GM19023 (cell line): ENCODE measurements around the gene BRWD1.
A peak's percentile ranks its signal among the peaks of the same experiment; 100 is the strongest.

Experiments
- ATAC-seq: cut with Tn5 transposase; IDR thresholded peaks from one replicate; pipeline ENCODE4 v1.9.1; 2021; ENCODE audit warnings: mild to moderate bottlenecking, moderate library complexity; ENCODE audit not compliant: unreplicated experiment

BRWD1 gene

DNA sequence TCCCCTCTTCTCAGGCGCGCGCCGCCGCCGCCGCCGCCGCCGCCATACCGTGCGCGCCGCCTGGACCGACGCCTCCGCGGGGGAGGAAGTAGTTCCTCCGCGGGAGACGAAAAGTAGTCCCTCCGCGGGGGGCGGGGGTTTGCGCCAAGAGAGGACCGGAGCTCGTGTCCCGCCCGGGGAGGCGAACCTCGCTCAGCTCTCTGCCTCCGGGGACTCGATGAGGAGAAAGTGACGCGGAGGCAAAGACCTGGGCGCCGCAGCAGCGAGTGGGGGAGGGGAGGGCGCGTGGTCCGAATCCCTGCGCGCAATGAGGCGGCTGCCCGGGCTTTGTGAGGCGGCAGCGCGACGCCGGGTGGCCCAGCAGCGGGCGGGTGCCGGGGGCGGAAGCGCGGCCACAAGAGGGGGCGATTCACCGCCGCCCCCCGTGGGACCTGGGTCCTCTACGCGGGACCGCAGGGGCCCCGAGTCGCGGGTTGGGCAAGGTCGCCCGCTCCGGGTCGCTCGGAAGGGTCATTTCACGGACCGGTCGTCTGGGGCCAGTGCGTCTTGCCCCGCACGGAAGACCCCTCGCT lies at the start of gene BRWD1:
Gene BRWD1 (minus strand): TSS at position 62 of the 572 bp plus-strand sequence. CDS start 141 bp downstream, outside the sequence.
- peak; percentile 50 for ATAC-seq

- no peak for ATAC-seq
Observed at GRCh38 chr21:39362733-39363132, 49.3 kb upstream of the BRWD1 start.

GRCh38 chr21:39359382-39359781 lies 46.0 kb upstream of the BRWD1 start:
- ATAC-seq = no peak

DNA sequence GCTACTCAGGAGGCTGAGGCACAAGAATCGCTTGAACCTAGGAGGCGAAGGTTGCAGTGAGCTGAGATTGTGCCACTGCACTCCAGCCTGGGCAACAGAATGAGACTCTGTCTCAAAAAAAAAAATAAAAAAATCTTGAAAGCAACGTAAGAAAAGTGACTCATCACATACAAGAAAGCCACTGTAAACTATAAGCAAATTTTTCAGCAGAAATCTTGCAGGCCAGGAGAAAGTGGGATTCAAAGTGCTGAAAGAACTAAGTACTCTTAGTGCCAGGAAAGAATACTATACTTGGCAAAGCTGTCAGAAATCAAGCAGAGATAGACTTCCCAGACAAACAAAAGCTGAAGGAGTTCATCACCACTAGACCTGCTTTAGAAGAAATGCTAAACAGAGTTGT lies 39.9 kb upstream of the BRWD1 start:
- ATAC-seq = no peak

GRCh38 chr21:39350094-39351005 lies 36.9 kb upstream of the BRWD1 start:
- no peak for ATAC-seq

GRCh38 chr21:39349211-39350093 lies 36.0 kb upstream of the BRWD1 start:
- ATAC-seq = peak; percentile 81

DNA sequence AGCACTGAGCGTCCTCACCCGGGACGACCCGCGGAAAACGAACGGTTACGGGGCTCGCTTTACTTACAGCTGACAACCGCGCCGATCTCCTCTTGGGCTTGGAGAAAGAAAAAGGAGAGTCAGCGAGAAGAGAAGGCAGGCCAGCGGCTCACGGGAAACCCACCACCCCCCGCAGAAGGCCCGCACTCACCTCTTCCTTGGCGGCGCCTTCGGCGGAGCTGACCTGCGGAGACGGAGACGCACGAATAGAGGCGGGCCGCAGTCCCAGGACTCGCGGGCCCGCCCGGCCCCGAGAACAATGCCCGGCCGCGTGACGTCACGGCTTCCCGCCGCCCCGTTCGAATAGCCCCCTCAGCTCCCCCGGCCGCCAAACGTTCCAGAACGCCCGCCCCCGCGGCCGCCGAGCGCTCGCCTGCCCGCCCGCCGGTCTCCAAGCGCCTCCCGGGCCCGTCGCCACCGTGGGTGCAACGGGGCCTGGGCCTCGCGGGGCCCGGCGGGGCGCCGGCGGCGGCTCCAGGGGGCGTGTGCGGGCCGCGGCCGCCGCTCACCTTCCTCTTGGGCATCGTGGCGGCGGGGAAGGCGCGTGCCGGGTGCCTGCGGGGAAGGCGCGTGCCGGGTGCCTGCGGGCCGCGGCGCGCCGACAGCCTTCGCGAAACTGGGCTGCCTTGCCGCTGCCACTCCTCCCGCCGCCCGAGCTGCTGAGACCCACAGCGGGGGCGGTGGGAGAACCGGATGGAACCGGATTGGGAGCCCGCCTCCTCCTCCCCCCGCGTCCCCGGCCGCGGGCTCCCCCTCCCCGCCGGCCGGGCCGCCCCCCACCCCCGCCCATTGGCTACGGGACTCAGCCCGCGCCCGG lies 35.2 kb upstream of the BRWD1 start, which contains the start of gene HMGN1:
Gene HMGN1 (minus strand): TSS at position 734 of the 856 bp plus-strand sequence. CDS start 171 bp downstream, at position 563.
- peak; percentile 54 for ATAC-seq

DNA sequence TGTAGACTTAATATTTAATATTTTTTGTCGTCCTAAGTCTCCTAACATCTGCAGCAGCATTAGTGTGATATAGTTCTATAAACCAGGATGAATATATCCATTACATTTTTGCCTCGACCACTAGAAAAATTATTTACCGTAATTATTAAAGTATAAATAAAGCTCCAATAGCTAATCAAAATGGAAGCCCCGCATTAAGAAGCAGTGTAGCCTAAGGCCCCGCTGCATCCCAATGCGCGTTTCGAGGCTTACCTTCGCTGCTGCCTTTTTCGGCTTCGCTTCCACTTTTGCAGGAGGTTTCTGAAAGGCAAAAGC lies 34.6 kb upstream of the BRWD1 start:
- no peak for ATAC-seq

DNA sequence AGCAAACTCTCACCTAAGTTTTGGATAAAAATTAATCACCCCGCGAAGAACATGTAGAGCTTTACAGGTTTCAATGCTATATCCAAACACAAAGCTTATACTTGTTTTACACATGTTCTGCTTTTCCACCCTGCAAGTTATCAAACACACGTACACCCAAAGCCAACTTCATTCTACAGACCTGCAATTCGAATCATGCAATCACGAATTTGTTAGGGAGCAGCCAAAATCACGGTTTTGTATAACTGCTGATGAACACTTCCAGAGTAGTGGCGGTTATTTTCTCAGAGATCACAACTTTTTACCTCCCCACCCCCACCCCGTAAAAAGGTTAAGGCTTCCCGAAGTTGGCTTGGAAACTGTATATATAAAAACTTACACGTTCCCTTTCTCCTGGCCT lies 34.1 kb upstream of the BRWD1 start:
- no peak for ATAC-seq

- no peak for ATAC-seq
Observed at GRCh38 chr21:39346671-39347331, 33.4 kb upstream of the BRWD1 start.

- no peak for ATAC-seq
Observed at GRCh38 chr21:39346206-39346605, 32.8 kb upstream of the BRWD1 start.

DNA sequence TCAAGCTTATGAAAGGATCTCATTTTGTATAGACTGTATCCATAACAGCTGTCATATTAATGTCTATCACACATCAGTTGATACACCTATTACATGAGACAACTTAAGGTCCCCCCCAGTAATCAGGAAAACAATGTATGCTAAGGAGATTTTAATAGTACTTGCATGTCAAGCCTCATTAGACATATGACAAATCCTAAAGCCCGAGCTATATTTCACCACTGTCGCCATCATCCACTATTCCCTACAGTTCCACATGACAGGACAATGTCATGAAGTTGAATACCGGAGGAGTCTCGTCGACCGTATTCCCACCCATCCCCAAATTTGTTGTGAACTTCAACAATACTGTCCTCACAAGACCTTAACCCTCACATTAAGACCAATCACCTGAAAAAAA lies 32.0 kb upstream of the BRWD1 start:
- ATAC-seq = no peak

GRCh38 chr21:39344848-39345247 lies 31.4 kb upstream of the BRWD1 start:
- no peak for ATAC-seq

DNA sequence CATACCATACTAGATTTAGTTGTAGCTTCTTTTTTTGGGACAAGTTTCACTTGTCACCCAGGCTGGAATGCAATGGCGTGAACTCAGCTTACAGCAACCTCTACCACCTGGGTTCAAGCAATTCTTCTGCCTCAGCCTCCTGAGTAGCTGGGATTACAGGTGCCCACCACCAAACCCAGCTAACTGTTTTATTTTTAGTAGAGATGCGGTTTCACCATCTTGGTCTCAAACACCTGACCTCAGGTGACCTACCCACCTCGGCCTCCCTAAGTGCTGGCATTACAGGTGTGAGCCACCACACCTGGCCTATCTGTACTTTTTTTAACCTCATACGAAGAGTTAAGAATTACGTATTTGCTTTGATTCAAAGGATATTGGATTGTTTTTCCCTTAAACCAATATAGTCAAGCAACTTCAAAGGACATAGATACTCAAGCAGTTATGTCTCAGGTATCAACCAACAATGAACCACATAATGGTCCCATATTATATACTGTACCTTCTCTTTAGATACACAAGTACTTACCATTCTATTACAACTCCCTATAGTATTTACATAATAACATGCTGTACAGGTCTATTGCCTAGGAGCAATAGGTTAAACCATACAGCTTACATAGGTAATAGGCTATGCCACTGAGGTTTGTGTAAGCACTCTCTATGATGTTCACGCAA lies 28.0 kb upstream of the BRWD1 start:
- ATAC-seq = no peak

DNA sequence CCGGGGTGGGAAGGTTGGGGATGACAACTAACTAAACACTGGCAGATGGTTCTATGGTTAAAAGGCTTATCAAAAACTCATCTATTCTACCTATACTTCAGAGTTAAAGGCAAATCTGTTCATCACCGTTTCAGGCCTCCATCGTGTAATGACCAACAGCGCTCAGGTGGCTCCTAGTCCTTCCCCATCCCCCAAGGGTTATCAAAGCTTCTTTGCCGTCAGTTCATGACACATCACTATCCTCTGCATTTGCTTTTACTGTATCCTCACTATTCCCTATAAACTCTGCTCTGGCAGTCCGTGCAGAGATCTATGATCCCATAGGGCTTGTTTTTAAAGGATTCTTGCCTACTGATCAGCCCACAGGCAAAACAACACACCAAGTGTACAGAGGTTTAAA lies 27.3 kb upstream of the BRWD1 start:
- no peak for ATAC-seq

GRCh38 chr21:39339231-39339630 lies 25.8 kb upstream of the BRWD1 start:
- ATAC-seq = no peak

GRCh38 chr21:39336457-39337008 lies 23.1 kb upstream of the BRWD1 start:
- ATAC-seq = no peak

DNA sequence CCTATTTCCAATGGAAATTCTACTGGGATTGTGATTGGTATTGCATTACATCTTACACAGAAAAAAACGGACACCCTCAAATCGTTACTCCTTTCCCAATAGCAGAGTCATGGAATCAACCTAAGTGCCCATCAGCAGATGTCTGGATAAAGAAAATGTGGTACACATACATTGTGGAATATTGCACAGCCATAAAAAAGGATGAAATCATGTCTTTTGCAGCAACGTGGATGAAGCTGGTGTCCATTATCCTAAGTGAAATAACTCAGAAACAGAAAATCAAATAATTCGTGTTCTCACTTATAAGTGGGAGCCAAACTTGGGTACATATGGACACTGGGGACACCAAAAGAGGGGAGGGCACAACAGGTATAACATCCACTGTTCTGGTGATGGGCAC lies 21.2 kb upstream of the BRWD1 start:
- no peak for ATAC-seq

DNA sequence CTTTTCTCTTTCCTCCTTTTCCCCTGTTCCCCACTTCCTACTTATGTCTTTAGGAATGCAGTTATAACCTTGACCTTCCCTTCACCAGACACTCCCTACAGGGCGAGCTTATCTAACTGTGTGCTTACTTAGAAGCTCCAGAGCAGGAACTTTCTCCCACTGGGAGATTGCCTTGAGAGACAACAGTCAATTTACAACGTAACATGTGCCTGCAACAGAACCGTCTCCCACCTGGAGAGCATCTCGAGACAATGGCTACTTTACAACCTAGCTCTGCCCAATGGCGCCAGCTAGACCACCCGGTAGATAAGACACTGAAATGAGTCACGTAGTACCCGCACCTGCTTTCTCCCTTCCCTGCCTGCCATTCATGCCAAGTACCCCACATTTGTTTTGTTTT lies 18.7 kb upstream of the BRWD1 start:
- no peak for ATAC-seq
